Panc1 (cell line): ENCODE data around the gene BOC. TPM values are rescaled to one million over a fixed set of nuclear protein-coding genes. Genes with fewer than 3 reads are reported as not detected.

Experiments used
- ATAC-seq: fragments of 200-7000 bp; cut with Tn5 transposase; 2 replicates; pipeline ENCODE4 v1.9.1; 2020; ENCODE audit warnings: mild to moderate bottlenecking, moderate library complexity
- BruUV-seq: library from RNA; stranded (reverse); fragments of 400-500 nt; replicated peaks from 2 replicates; lab custom pipeline; 2021; lab: Mats Ljungman, UMichigan
- CTCF ChIA-PET: fragments of 300-600 bp; sonication (Branson Sonifier 250); formaldehyde crosslinking; loops from one replicate; lab custom pipeline; 2022; ENCODE audit warnings: antibody characterized with exemption; lab: Charles Lee
- POLR2A ChIA-PET: fragments of 300-600 bp; sonication (Branson Sonifier 250); formaldehyde crosslinking; loops from one replicate; lab custom pipeline; 2022; ENCODE audit warnings: antibody characterized with exemption; lab: Charles Lee
- DNase-seq: peaks from one replicate; pipeline ENCODE4 v3.0.0-alpha.2; 2010; ENCODE audit warnings: low read depth, low spot score
- H3K27ac ChIP-seq: 2 replicates; pipeline ENCODE4 v1.5.1; 2011; ENCODE audit warnings: mild to moderate bottlenecking, low read length, inconsistent platforms
- H3K27me3 ChIP-seq: fragments of 200-500 bp; sonication (Bioruptor generic); 2 replicates; pipeline ENCODE4 v1.6.0; 2014; ENCODE audit warnings: low read length, inconsistent platforms; ENCODE audit not compliant: control insufficient read depth, insufficient read depth
- H3K36me3 ChIP-seq: fragments of 200-500 bp; sonication (Bioruptor generic); 2 replicates; pipeline ENCODE4 v1.5.1; 2014; ENCODE audit warnings: inconsistent platforms, mild to moderate bottlenecking, low read length, moderate library complexity; ENCODE audit not compliant: control insufficient read depth, insufficient read depth
- H3K4me1 ChIP-seq: 2 replicates; pipeline ENCODE4 v1.5.1; 2011; ENCODE audit warnings: inconsistent platforms, mild to moderate bottlenecking, low read length, moderate library complexity; ENCODE audit not compliant: control insufficient read depth, insufficient read depth
- H3K4me3 ChIP-seq, 2 experiments: 2 replicates each; pipeline ENCODE4 v1.5.1; 2011 to 2012; ENCODE audit warnings: low read depth in 2 of 2, low read length in 2 of 2, mild to moderate bottlenecking in 2 of 2, inconsistent platforms in 1 of 2, moderate library complexity in 1 of 2
- H3K9me3 ChIP-seq: fragments of 200-500 bp; sonication (Bioruptor generic); 2 replicates; pipeline ENCODE4 v1.5.1; 2014; ENCODE audit warnings: low read depth, mild to moderate bottlenecking, inconsistent platforms, low read length, moderate library complexity; ENCODE audit not compliant: control insufficient read depth, insufficient read depth
- POLR2AphosphoS5 ChIP-seq: IDR thresholded peaks from 2 replicates; pipeline ENCODE4 v1.6.1; 2012; ENCODE audit warnings: mild to moderate bottlenecking, low read depth, low read length, moderate library complexity
- SIN3A ChIP-seq: IDR thresholded peaks from 2 replicates; pipeline ENCODE4 v1.6.1; 2012; ENCODE audit warnings: low read depth, mild to moderate bottlenecking, low read length, moderate library complexity, borderline replicate concordance; ENCODE audit not compliant: insufficient read depth
- TCF7L2 ChIP-seq: IDR thresholded peaks from 2 replicates; pipeline ENCODE4 v1.6.1; 2011; ENCODE audit warnings: mild to moderate bottlenecking, low read depth, low read length, inconsistent platforms
- in situ Hi-C: cut with HindIII; loops from 2 replicates; pipeline ENCODE4 v1.10.0; 2016; ENCODE audit warnings: low sequenced_read_pairs, low pct_unique_long_range_greater_than_20kb
- intact Hi-C: fragments of 100-400 bp; cut with micrococcal nuclease; formaldehyde crosslinking; loops from one replicate; pipeline ENCODE4 v1.10.0; 2022; ENCODE audit not compliant: unreplicated experiment
- total RNA-seq: library from RNA; stranded (reverse); gene quantifications from one replicate; pipeline ENCODE4 v1.2.1, GENCODE V29; 2021; ENCODE audit not compliant: unreplicated experiment
- TF ChIP-seq, protein P1 (sequence below), 2 experiments: IDR thresholded peaks; 2 replicates each; pipeline ENCODE4 v1.6.1; 2011 to 2012; ENCODE audit warnings: low read depth in 2 of 2, control low read depth in 1 of 2, low read length in 1 of 2, mild to moderate bottlenecking in 1 of 2, moderate library complexity in 1 of 2; ENCODE audit not compliant: insufficient read depth in 1 of 2
- TF ChIP-seq, protein P2 (sequence below): fragments of 450-650 bp; IDR thresholded peaks from 2 replicates; pipeline ENCODE4 v1.5.1; 2017; ENCODE audit warnings: mild to moderate bottlenecking

Gene BOC
- total RNA-seq, 1 experiment from 2014 or later = 0.33 TPM

DNA sequence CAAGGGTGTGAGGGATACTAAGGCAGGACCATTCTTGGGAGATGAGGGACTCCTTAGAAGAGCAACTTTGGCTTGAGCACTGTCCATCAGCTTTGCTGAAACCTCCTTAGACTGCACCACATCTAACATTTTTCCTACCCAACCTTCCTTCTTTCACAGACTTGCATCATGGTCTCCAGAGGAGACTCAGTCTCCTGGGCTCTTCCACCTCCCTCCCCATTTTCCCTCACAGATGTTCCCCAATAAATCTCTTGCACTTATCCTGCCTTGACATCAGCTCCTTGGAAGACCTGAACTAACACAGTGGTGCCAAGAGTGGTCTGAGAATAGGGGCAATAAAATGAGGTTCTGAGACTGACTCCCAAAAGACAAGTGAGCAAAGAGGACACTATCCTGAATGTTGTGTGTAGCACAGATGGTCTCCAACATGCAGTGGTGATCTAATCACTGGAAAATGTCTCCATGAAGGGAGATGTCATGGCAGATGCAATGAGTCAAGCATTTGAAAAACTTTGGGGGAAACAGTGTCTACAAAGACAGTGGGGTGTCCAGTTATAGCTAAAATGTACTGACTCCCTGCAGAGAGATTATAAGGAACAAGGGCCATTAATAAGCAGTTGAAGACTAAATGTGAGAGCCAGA lies 26.0 kb upstream of the BOC start:
- ChIA-PET CTCF (no interaction called here), POLR2A (no interaction called here)
- H3K27me3 ChIP-seq = no peaks in the 10 kb centered on the region; the same call in 1 of the 2 replicates
- no peak overlapping the region for H3K27ac ChIP-seq
- TF ChIP-seq, protein P1, sequence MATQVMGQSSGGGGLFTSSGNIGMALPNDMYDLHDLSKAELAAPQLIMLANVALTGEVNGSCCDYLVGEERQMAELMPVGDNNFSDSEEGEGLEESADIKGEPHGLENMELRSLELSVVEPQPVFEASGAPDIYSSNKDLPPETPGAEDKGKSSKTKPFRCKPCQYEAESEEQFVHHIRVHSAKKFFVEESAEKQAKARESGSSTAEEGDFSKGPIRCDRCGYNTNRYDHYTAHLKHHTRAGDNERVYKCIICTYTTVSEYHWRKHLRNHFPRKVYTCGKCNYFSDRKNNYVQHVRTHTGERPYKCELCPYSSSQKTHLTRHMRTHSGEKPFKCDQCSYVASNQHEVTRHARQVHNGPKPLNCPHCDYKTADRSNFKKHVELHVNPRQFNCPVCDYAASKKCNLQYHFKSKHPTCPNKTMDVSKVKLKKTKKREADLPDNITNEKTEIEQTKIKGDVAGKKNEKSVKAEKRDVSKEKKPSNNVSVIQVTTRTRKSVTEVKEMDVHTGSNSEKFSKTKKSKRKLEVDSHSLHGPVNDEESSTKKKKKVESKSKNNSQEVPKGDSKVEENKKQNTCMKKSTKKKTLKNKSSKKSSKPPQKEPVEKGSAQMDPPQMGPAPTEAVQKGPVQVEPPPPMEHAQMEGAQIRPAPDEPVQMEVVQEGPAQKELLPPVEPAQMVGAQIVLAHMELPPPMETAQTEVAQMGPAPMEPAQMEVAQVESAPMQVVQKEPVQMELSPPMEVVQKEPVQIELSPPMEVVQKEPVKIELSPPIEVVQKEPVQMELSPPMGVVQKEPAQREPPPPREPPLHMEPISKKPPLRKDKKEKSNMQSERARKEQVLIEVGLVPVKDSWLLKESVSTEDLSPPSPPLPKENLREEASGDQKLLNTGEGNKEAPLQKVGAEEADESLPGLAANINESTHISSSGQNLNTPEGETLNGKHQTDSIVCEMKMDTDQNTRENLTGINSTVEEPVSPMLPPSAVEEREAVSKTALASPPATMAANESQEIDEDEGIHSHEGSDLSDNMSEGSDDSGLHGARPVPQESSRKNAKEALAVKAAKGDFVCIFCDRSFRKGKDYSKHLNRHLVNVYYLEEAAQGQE (IDR thresholded peaks at IDR 0.05; ENCODE audit: insufficient read depth in 1 of 2, low read depth in 2 of 2, low read length in 1 of 2) = no peak
- intact Hi-C loops = no loop called here
- no TSS peak for BruUV-seq
- H3K4me3 ChIP-seq = no peak overlapping the region
- no peak for DNase-seq
- no peaks in the 10 kb centered on the region for H3K9me3 ChIP-seq
- in situ Hi-C loops = no loop called here
- no peak for ATAC-seq
- H3K36me3 ChIP-seq = no peaks in the 10 kb centered on the region
- H3K4me1 ChIP-seq = no peaks in the 10 kb centered on the region

DNA sequence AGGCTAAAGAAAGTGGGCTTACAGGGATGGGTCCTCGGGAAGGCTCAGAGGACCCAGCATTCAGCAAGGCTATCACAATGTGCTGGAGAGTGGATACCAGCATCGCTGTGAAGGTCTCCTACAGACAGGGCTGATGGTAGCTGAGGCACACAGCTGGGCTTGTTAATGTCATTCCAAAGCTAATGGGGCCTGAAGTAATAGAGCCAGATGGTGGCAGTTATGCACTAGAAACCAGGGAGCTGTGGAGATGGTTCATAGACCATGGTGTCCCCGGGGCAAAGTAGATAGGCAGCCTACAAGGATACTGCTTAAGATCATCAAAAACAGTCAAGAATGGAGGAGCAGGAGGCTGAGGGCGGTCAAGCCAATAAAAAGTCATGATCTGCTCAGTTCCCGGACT lies 24.8 kb upstream of the BOC start:
- DNase-seq = no peak
- in situ Hi-C loops = no loop called here
- TF ChIP-seq SIN3A = no peak
- no peaks in the 10 kb centered on the region; the same call in 1 of the 2 replicates for H3K27me3 ChIP-seq
- no peaks in the 10 kb centered on the region for H3K36me3 ChIP-seq
- no peaks in the 10 kb centered on the region for H3K4me1 ChIP-seq
- intact Hi-C loops = no loop called here
- ChIA-PET POLR2A (no interaction called here), CTCF (no interaction called here)
- ATAC-seq = no peak
- H3K4me3 ChIP-seq = no peak overlapping the region
- H3K9me3 ChIP-seq = no peaks in the 10 kb centered on the region
- BruUV-seq = no TSS peak
- H3K27ac ChIP-seq = no peak overlapping the region

DNA sequence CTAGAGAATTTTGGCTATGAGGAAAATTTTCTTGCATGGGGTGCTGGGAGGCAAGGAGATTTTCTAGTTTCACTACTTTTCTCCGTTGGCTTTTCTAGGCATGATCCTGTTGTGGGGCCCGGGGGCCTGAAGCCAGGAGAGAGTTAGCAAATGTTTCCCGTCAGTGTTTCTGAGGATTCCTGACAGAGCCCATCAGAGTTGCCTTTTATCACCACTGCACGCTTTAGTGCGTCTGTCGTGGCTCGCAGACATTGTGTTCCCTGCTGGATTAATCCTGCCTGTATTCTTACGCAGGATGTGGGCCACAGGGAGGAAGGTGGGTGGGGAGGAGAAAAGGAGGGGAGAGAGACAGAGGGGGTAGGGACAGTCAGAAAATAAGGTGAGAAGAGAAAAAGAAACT lies 18.1 kb upstream of the BOC start:
- no TSS peak for BruUV-seq
- no peak for ATAC-seq

More for the DNA sequence above, 18.1 kb upstream of the BOC start:
- Histone ChIP-seq H3K27ac (no peak overlapping the region), H3K9me3 (no peaks in the 10 kb centered on the region), H3K27me3 (no peaks in the 10 kb centered on the region), H3K4me3 (no peak overlapping the region), H3K4me1 (no peaks in the 10 kb centered on the region), H3K36me3 (no peaks in the 10 kb centered on the region)
- TF ChIP-seq, protein P2, sequence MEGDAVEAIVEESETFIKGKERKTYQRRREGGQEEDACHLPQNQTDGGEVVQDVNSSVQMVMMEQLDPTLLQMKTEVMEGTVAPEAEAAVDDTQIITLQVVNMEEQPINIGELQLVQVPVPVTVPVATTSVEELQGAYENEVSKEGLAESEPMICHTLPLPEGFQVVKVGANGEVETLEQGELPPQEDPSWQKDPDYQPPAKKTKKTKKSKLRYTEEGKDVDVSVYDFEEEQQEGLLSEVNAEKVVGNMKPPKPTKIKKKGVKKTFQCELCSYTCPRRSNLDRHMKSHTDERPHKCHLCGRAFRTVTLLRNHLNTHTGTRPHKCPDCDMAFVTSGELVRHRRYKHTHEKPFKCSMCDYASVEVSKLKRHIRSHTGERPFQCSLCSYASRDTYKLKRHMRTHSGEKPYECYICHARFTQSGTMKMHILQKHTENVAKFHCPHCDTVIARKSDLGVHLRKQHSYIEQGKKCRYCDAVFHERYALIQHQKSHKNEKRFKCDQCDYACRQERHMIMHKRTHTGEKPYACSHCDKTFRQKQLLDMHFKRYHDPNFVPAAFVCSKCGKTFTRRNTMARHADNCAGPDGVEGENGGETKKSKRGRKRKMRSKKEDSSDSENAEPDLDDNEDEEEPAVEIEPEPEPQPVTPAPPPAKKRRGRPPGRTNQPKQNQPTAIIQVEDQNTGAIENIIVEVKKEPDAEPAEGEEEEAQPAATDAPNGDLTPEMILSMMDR = no peak
- TF ChIP-seq TCF7L2 (no peak), POLR2AphosphoS5 (no peak), SIN3A (no peak)
- TF ChIP-seq, protein P1 (IDR thresholded peaks at IDR 0.05; ENCODE audit: insufficient read depth in 1 of 2, low read depth in 2 of 2, low read length in 1 of 2) = no peak
- POLR2A ChIA-PET = no interaction called here
- CTCF ChIA-PET = no interaction called here
- in situ Hi-C loops = no loop called here
- intact Hi-C loops = no loop called here
- no peak for DNase-seq
